HCT116 (cell line): ENCODE measurements around the gene NT5DC3. TPM values are rescaled to one million over a fixed set of nuclear protein-coding genes. Genes with fewer than 3 reads are reported as not detected.

Experiments
- ATAC-seq: fragments of 200-7000 bp; cut with Tn5 transposase; 2 replicates; pipeline ENCODE4 v1.9.1; 2020; ENCODE audit warnings: mild to moderate bottlenecking, moderate library complexity
- BruUV-seq: library from RNA; stranded (reverse); fragments of 400-500 nt; replicated peaks from 2 replicates; lab custom pipeline; 2021; lab: Mats Ljungman, UMichigan
- CTCF ChIA-PET: fragments of 300-600 bp; sonication (Branson Sonifier 250); formaldehyde crosslinking; loops from one replicate; lab custom pipeline; 2021; ENCODE audit warnings: antibody characterized with exemption; lab: Charles Lee
- POLR2A ChIA-PET: fragments of 300-600, 350-600 bp; sonication (Branson Sonifier 250); formaldehyde crosslinking; loops from one replicate; lab custom pipeline; 2021; ENCODE audit warnings: antibody characterized with exemption; lab: Charles Lee
- RAD21 ChIA-PET, 2 experiments: fragments of 300-600 bp; sonication (Branson Sonifier 250); formaldehyde crosslinking; loops; one replicate each; lab custom pipeline; 2023; ENCODE audit warnings: low total read pairs in 2 of 2; ENCODE audit not compliant: uncharacterized antibody in 2 of 2, unreplicated experiment in 2 of 2, low non-redundant PET in 1 of 2; lab: Charles Lee
- DNase-seq: peaks from one replicate; pipeline ENCODE4 v3.0.0-alpha.2; 2010; ENCODE audit warnings: low read depth, low spot score
- H2AFZ ChIP-seq: fragments of 200-600 bp; shearing (Covaris generic), sonication (generic); 2 replicates; pipeline ENCODE4 v1.6.1; 2017; ENCODE audit warnings: low read depth, mixed run types, mixed read lengths, antibody characterized with exemption, low read length; ENCODE audit not compliant: poor library complexity, severe bottlenecking
- H3K27ac ChIP-seq: 2 replicates; pipeline ENCODE4 v1.5.1; 2012; ENCODE audit warnings: low read depth, low read length
- H3K27me3 ChIP-seq: fragments of 200-600 bp; sonication (generic); 2 replicates; pipeline ENCODE4 v1.6.1; 2016; ENCODE audit warnings: mixed run types, low read length, mixed read lengths; ENCODE audit not compliant: insufficient read depth
- H3K36me3 ChIP-seq, 2 experiments: fragments of 200-500 bp in 1 of 2; fragments of 200-600 bp in 1 of 2; sonication (Bioruptor generic) in 1 of 2; sonication (generic) in 1 of 2; 2 replicates each; pipeline versions ENCODE4 v1.5.1 to v1.6.1; 2014 to 2016; ENCODE audit warnings: low read length in 2 of 2, inconsistent platforms in 1 of 2, mixed read lengths in 1 of 2, mixed run types in 1 of 2; ENCODE audit not compliant: insufficient read depth in 2 of 2, control insufficient read depth in 1 of 2
- H3K4me1 ChIP-seq, 2 experiments: fragments of 200-600 bp in 1 of 2; sonication (generic) in 1 of 2; 2 replicates each; pipeline versions ENCODE4 v1.5.1 to v1.6.1; 2012 to 2017; ENCODE audit warnings: low read length in 2 of 2, inconsistent platforms in 1 of 2, mild to moderate bottlenecking in 1 of 2, mixed read lengths in 1 of 2, mixed run types in 1 of 2, moderate library complexity in 1 of 2; ENCODE audit not compliant: insufficient read depth in 2 of 2, control insufficient read depth in 1 of 2
- H3K4me2 ChIP-seq: fragments of 200-600 bp; sonication (generic); 2 replicates; pipeline ENCODE4 v1.6.1; 2017; ENCODE audit warnings: mixed run types, low read length, mixed read lengths
- H3K4me3 ChIP-seq, 2 experiments: fragments of 200-600 bp in 1 of 2; sonication (generic) in 1 of 2; replicated peaks in 1 of 2; 2 replicates each; pipeline ENCODE4 v1.5.1; 2011 to 2016; ENCODE audit warnings: low read length in 2 of 2, control low read depth in 1 of 2, low read depth in 1 of 2, mild to moderate bottlenecking in 1 of 2, mixed read lengths in 1 of 2, mixed run types in 1 of 2
- H3K79me2 ChIP-seq: fragments of 200-600 bp; sonication (generic); 2 replicates; pipeline ENCODE4 v1.6.1; 2017; ENCODE audit warnings: mild to moderate bottlenecking, mixed run types, low read length, moderate library complexity, mixed read lengths; ENCODE audit not compliant: insufficient read depth
- H3K9ac ChIP-seq: fragments of 200-600 bp; sonication (generic); 2 replicates; pipeline ENCODE4 v1.6.1; 2016; ENCODE audit warnings: low read length, mixed read lengths
- H3K9me2 ChIP-seq: fragments of 200-600 bp; sonication (generic), shearing (Covaris generic); 2 replicates; pipeline ENCODE4 v1.6.1; 2017; ENCODE audit warnings: mixed run types, mild to moderate bottlenecking, moderate library complexity; ENCODE audit not compliant: insufficient read depth
- H3K9me3 ChIP-seq, 2 experiments: fragments of 200-500 bp in 1 of 2; fragments of 200-600 bp in 1 of 2; sonication (Bioruptor generic) in 1 of 2; sonication (generic) in 1 of 2; 2 replicates each; pipeline ENCODE4 v1.6.1; 2014 to 2017; ENCODE audit warnings: low read length in 2 of 2, mixed read lengths in 2 of 2, inconsistent platforms in 1 of 2, low read depth in 1 of 2, mild to moderate bottlenecking in 1 of 2, mixed run types in 1 of 2, moderate library complexity in 1 of 2; ENCODE audit not compliant: control insufficient read depth in 1 of 2, insufficient read depth in 1 of 2
- H4K20me1 ChIP-seq: fragments of 200-600 bp; sonication (generic), shearing (Covaris generic); 2 replicates; pipeline ENCODE4 v1.6.1; 2017; ENCODE audit warnings: mixed run types, mild to moderate bottlenecking, moderate library complexity; ENCODE audit not compliant: insufficient read depth
- CBX3 ChIP-seq: IDR thresholded peaks from 2 replicates; pipeline ENCODE4 v1.6.1; 2012; ENCODE audit warnings: low read depth
- CTCF ChIP-seq, 3 experiments: fragments of 200-600 bp in 1 of 3; sonication (generic) in 1 of 3; IDR thresholded peaks in 2 of 3; conservative IDR thresholded peaks in 1 of 3; 2 replicates each; pipeline ENCODE4 v1.5.1; 2012 to 2017; ENCODE audit warnings: low read depth in 2 of 3, low read length in 2 of 3, antibody characterized with exemption in 1 of 3, borderline replicate concordance in 1 of 3, control low read depth in 1 of 3, mild to moderate bottlenecking in 1 of 3, mixed read lengths in 1 of 3, mixed run types in 1 of 3, moderate library complexity in 1 of 3; ENCODE audit not compliant: insufficient read depth in 1 of 3
- EGR1 ChIP-seq: IDR thresholded peaks from 2 replicates; pipeline ENCODE4 v1.6.1; 2012; ENCODE audit warnings: low read depth
- MAX ChIP-seq: IDR thresholded peaks from 2 replicates; pipeline ENCODE4 v1.6.1; 2012
- POLR2A ChIP-seq: IDR thresholded peaks from 2 replicates; pipeline ENCODE4 v1.7.0; 2011; ENCODE audit warnings: borderline replicate concordance; ENCODE audit not compliant: insufficient read depth, insufficient read length; ENCODE audit errors: extremely low read depth
- SIN3A ChIP-seq: IDR thresholded peaks from 2 replicates; pipeline ENCODE4 v1.6.1; 2012; ENCODE audit warnings: low read depth
- SP1 ChIP-seq: IDR thresholded peaks from 2 replicates; pipeline ENCODE4 v1.6.1; 2012; ENCODE audit warnings: low read depth
- ZBTB33 ChIP-seq: IDR thresholded peaks from 2 replicates; pipeline ENCODE4 v1.6.1; 2011; ENCODE audit warnings: mild to moderate bottlenecking, low read length, moderate library complexity; ENCODE audit not compliant: insufficient replicate concordance; ENCODE audit errors: extremely low read depth
- ZFX ChIP-seq: fragments of 450-650 bp; IDR thresholded peaks from 2 replicates; pipeline ENCODE4 v1.6.1; 2017
- ZNF274 ChIP-seq: fragments of 200-500 bp; sonication (Bioruptor generic); IDR thresholded peaks from 2 replicates; pipeline ENCODE4 v1.6.1; 2014; ENCODE audit warnings: mild to moderate bottlenecking, low read depth, low read length, inconsistent platforms
- intact Hi-C: fragments of 100-400 bp; cut with micrococcal nuclease; formaldehyde crosslinking; loops from 2 replicates; pipeline ENCODE4 v1.10.0; 2022
- total RNA-seq: library from RNA; stranded (reverse); gene quantifications from one replicate; pipeline ENCODE4 v1.2.1, GENCODE V29; 2021; ENCODE audit not compliant: unreplicated experiment

The NT5DC3 gene
- total RNA-seq, 1 experiment from 2014 or later, result 18.7 TPM

GRCh38 chr12:103851127-103851526 is 10.1 kb upstream of the NT5DC3 start:
- no peak overlapping the region for H3K9ac ChIP-seq
- H3K4me3 ChIP-seq, result no peak overlapping the region
- BruUV-seq, result no TSS peak
- no peaks in the 10 kb centered on the region for H3K9me2 ChIP-seq
- ATAC-seq, result peak; percentile 14; the same call in 1 of the 2 replicates
- H3K36me3 ChIP-seq, result no peaks in the 10 kb centered on the region
- TF ChIP-seq EGR1, result no peak
- no peak for TF ChIP-seq ZNF274
- no peak for TF ChIP-seq CBX3
- no peak for TF ChIP-seq ZFX
- no peak for TF ChIP-seq MAX
- no peak for TF ChIP-seq CTCF (IDR thresholded peaks at IDR 0.05 in 2 of 3, conservative IDR thresholded peaks at IDR 0.05 in 1 of 3; ENCODE audit: borderline replicate concordance in 1 of 3, insufficient read depth in 1 of 3, low read depth in 2 of 3, low read length in 2 of 3)
- POLR2A ChIA-PET, result interaction anchor here (1.6 kb wide), 1 partner anchor 10 kb away, joined by 4 read pairs; the partner anchor contains the start of gene NT5DC3
- H3K27me3 ChIP-seq, result no peaks in the 10 kb centered on the region
- DNase-seq, result no peak
- intact Hi-C loops, result no loop called here
- RAD21 ChIA-PET, result no interaction called here
- H3K9me3 ChIP-seq, result no peaks in the 10 kb centered on the region
- CTCF ChIA-PET, result no interaction called here
- no peak overlapping the region for H2AFZ ChIP-seq
- H4K20me1 ChIP-seq, result no peaks in the 10 kb centered on the region
- no peaks in the 10 kb centered on the region for H3K79me2 ChIP-seq
- H3K4me2 ChIP-seq, result no peak overlapping the region
- H3K4me1 ChIP-seq, result peaks cover 12 to 13% of the 10 kb centered on the region in 2 experiments; a peak in 3 of 4 replicates
- no peak overlapping the region for H3K27ac ChIP-seq

GRCh38 chr12:103850429-103850828 is 9.4 kb upstream of the NT5DC3 start:
- Histone ChIP-seq H3K9me2 (no peaks in the 10 kb centered on the region), H3K4me3 (no peak overlapping the region), H2AFZ (no peak overlapping the region), H3K4me2 (no peak overlapping the region), H3K9ac (no peak overlapping the region), H3K79me2 (no peaks in the 10 kb centered on the region), H3K27ac (no peak overlapping the region), H3K27me3 (no peaks in the 10 kb centered on the region), H3K4me1 (peaks cover 7 to 8% of the 10 kb centered on the region in 2 experiments; a peak in 2 of 4 replicates), H4K20me1 (no peaks in the 10 kb centered on the region), H3K36me3 (no peaks in the 10 kb centered on the region), H3K9me3 (no peaks in the 10 kb centered on the region)
- TF ChIP-seq SP1 (no peak), SIN3A (no peak), POLR2A (no peak), EGR1 (no peak), ZBTB33 (no peak)
- intact Hi-C loops, result no loop called here
- CTCF ChIA-PET, result no interaction called here
- RAD21 ChIA-PET, result no interaction called here
- no peak for ATAC-seq
- POLR2A ChIA-PET, result interaction anchor here (1.6 kb wide), 1 partner anchor 9 kb away, joined by 4 read pairs; the partner anchor contains the start of gene NT5DC3
- DNase-seq, result no peak
- no TSS peak for BruUV-seq
